NCI-H2081 treated with DMSO at 0.1 percent for 48 hours (cell line): ENCODE results near the gene CHRNA4.
A peak's percentile ranks its signal among the peaks of the same experiment; 100 is the strongest.

Experiments
- DNase-seq: peaks from one replicate; lab custom pipeline; 2025; lab: John Stamatoyannopoulos, UW

Gene CHRNA4

GRCh38 chr20:63363013-63363957 is 2.1 kb upstream of the CHRNA4 start:
- no peak for DNase-seq

GRCh38 chr20:63362436-63363009 is 1.4 kb upstream of the CHRNA4 start:
- no peak for DNase-seq

DNA sequence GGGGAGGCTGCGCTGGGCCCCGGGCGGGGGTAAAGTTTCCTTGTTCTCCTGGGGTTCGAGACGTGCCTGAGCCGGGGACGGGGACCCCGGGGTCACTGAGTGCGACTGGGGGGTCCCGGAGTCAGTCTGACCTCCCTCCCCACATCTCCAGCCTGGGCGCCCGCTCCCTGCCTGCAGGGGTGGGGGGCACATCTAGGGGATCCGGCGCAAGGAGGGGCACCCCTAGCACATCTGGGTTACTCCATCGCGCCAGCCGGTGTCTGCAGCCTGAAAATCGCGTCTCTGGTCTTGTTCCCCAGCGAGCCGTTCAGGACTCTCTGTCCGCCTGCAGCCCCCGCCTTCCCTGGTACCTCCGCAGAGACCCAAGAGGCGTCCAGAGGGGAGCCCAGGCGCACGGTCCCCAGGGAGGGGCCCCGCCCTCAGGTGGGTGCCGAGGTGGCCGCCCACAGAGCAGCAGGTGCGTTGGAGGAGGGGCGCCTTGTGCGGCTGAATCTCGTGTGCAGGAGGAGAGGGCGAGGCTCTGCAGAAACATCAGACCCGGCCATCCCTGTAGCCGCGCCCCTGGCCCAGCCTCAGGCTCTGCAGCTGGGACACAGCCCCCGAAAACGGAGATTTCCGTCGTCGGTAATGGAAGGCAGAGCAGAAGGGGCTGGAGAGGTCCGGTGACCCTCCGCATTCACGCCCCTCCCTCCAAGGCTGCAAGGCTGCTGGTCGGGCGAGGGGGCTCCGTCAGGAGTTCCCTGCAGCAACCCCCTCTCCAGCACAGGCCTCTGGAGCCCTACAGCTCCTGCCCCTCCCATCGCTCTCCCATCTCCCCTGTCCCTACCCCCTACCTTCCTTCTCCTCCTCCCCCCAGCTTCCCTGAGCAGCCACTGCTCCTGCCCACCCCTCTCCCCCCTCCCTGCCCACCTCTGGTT is 628 bp upstream of the CHRNA4 start:
- DNase-seq, result no peak

DNA sequence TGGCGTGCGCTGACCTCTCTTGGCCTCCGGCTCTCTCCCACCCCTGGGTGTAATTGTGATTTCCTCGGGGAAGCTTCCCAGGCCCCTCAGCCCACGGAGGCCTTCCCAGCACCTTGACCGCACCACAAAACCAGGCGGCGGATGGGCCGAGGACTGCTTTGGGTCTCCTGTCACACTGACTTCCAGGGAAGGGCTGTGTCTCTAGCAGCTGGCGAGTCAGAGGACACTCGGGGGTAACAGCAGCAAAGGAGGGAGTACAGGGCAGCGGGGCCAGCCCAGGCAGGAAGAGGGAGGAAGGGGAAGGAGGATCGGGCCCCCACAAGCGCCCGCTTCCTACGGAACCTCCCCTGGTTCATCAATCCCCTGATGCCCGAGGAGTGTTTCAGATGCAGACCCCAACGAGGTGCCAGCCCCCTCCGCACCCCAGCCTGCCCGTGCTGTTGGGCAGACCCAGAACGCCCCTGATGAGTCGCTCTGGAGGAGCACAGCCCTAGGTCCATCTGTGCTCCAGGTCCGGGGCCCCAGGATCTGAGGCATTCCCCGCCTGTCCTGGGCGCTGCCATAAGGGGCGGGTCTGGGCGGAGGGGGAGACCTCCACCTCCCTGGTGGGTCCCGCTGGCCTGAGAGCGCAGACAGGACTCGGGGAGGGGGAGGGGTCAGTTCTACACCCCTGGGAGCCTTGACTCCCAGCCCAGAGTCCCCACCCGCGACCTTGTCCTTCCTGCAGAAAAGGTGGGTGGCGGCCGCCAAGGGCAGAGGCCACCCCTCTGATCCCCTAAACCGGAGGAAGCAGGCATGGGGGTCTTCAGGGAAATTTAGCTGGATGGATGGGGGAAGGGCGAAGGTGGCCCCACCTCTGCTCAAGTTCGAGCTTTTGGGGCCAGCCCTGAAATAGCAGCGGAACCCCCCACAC is 956 bp downstream of the CHRNA4 start:
- DNase-seq, result no peak

DNA sequence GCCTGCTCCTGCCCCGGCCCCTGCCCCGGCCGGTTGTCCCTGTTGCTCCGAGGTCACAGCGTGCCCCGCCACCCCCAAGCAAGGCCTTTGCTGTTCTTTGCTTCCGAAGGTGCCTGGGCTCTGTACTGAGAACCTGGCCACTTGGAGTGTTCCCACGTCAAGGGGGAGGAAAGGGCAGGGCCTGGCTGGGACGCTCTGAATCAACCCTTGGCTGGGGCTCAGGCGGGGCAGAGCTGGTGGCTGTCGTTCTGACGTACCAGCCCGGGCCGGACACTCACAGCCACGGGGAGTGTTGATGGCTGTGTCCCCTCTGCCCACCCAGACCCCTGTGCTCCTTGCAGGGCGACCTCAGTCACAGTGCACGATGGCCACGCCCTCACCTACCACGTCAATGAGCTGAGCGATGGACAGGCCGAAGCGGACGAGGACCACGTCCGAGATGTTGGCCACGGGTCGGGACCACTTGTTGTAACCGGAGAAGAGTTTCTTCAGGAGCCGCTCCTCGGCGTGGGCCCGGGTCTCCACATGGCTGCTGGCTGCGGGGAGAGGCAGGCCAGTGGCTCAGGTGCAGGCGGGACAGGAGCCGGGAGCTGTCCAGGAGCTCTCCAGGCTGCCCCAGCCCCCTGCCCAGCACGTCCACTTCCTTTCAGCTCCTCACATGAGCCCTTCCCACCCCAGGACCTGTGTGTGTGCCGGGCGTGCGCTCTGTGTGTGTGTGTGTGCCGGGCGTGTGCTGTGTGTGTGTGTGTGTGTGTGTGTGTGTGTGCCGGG is 1.8 kb downstream of the CHRNA4 start:
- no peak for DNase-seq

DNA sequence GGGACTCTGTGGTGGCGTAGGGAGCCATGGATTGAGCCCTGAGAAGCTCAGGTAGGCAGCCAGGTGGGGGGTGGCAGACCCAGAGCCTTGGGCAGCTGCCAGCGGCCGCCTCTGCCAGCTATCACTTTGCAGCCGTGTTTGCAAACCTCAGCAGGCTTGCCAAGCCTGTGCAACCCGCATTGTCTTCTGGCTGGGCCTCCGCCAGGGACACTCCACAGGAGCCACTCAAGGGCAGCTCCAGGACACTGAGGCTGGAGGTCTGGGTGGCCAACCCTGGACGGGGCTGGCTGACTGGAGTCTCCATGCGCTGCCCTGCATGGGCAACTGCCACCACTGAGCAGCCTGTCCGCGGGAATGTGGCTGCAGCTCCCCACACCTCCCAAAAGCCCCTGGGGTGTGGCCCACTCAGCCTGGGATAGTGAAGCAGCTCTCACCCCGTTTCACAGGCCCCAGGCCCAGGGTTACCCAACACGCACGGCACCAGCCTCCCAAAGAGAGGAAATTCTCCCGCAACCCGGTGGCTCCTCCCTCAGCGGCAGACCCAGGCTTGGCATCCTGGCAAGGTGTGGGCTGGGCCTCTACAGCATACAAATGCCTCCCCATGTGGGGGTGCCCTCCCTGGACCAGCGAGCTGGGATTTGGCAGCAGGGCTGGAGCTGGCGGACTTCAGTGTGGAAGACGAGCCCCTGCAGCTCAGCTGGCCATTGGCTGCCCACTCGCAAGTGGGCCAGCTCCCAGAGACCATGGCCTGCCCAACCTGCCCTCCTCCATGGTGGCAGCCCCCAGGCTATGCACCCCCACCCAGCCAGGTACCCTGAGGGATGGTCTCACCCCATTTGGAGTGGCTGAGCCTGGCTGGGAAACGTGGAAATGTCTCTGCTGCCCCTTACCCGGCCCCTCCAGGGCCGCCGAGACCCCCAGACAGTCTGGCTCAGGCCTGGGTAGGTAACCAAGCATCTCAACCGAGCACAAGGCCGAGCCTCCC is 2.9 kb downstream of the CHRNA4 start:
- peak; percentile 11 for DNase-seq

GRCh38 chr20:63356931-63357879 is 3.9 kb downstream of the CHRNA4 start:
- no peak for DNase-seq

DNA sequence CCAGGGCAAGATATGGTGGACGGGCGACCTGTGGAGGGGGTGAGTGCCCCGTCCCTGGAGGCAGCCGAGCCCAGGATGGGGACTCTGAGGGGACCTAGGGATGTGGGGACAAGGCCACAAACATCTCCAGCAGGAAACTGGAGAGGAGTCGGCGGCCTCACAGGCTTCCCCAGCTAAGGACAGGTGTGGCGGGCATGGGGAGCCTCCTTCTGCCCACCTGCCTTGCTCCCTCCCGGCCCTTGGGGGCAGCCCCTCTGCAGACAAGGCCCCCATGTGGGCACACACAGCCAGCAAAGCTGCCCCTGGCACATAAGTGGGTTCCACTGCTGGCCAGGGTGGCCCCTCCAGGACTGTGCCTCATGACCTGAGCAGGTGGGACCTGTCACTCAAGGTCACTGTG is 4.6 kb downstream of the CHRNA4 start:
- DNase-seq, result no peak

- no peak for DNase-seq
Observed at GRCh38 chr20:63355781-63356295, 5.3 kb downstream of the CHRNA4 start.

DNA sequence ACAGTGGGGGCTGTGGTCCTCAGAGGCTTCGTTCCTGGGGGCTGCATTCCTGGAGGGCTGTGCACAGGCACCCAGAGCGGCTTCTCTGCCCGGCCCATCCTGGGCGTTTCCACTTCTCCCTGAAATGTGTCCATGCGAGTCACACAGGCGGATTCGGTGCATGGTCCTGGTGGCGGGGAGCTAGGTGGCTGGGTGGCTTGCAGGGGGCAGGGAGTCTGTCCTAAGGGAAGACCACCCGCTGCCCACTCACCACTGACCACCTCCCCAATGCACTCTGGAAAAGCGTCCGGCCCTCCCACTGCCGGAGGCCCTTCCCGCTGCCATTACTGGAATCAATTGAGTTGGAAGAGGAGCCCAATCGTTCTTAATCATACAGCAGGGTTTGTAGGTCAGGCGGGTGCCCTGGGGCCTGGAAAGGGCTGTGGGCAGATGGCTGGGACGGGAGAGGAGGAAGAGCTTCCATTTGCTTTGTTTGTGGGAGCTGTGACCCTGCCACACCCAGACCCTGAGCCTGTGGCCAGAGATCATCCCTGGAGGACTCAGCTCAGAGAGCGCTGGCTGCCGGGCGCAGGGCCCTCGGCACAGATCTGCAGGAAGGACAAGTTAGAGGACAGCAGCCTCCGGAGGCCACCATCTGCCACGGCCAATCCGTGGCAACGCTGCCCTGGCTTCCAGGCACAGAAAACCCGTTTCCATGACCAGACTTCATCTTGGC is 6.4 kb downstream of the CHRNA4 start:
- DNase-seq, result no peak

- no peak for DNase-seq
Observed at GRCh38 chr20:63352811-63353221, 8.3 kb downstream of the CHRNA4 start.

DNA sequence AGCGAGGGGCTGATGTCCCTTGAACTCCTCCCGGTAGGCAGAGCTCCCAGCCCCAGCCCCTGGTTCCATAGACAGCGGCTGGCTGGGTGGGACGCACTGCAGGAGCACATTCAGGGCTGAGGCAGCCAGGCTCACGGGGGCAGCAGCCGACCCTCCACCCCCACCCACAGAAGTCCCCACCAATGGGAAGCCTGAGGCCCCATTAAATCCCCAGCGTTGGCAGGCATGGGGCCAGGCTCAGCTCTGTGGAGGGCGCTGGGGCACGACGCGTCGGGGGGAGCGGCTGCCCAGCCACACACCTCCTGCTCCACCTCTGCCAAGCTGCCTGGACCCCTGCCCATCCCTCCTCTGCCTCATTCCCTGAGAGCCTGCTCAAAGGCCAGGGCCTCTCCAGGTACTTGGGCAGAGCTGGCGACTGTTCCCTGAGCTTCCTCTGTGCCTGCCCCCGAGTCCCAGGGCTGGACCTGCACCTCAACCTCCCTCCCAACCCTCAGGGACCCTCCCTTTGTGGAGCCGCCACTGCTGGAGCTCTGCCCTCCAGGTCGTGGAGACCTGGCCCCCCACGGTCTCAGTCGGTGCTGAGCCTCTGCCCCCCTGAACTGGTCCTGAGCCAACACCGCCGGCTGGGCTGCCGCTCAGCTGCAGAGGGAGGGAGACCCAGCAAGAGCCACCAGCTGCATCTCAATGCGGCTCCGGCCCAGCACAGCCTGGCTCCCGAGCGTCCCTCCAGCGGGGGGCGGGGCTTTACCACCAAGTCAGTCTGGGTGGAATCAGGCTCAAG is 9.1 kb downstream of the CHRNA4 start:
- DNase-seq, result no peak

DNA sequence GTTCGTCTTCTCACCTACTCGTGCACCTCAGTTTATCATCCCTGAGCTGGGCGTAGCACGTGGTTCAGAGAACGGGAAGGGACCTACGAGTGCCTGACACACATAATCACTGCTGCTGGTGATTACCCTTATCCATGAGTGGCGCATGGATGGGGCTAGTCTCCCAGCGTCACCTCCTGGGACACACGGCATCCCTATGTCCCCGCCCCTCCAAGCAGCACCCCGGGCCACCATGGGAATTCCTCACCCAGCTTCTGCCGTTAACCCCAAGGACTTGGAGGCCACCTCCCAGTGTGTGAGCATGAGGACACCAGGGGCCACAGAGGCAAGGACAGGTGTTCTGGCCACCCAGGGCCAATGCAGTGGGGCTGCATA is 9.8 kb downstream of the CHRNA4 start:
- no peak for DNase-seq

DNA sequence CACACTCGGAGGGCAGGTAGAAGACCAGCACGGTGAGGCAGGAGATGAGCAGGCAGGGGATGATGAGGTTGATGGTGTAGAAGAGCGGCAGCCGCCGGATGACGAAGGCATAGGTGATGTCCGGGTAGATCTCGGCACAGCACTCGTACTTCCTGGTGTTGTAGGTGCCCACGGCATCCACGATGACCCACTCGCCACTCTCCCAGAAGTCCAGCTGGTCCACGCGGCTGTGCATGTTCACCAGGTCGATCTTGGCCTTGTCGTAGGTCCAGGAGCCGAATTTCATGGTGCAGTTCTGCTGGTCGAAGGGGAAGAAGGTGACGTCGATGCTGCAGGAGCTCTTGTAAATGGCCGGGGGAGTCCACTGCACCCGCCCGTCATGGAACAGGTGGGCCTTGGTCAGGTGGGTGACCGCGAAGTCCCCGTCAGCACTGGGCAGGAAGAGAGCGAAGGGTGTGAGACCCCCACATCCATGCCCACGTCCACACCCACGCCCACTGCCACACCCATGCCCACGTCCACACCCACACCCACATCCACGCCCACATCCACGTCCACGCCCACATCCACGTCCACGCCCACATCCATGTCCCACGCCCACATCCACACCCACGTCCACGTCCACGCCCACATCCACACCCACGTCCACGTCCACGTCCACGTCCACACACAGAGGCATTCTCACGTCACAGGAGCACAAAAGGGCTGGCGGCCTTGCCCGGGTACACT is 10.4 kb downstream of the CHRNA4 start:
- no peak for DNase-seq

GRCh38 chr20:63350196-63350595 is 11.0 kb downstream of the CHRNA4 start:
- no peak for DNase-seq

- DNase-seq, result no peak
Observed at GRCh38 chr20:63349516-63349895, 11.6 kb downstream of the CHRNA4 start.
